HepG2 (cell line): Measurements from ENCODE around the gene ABCC9. TPM values are rescaled to one million over a fixed set of nuclear protein-coding genes. Genes with fewer than 3 reads are reported as not detected.

Experiments
- ATAC-seq: fragments of 200-7000 bp; cut with Tn5 transposase; 3 replicates; pipeline ENCODE4 v1.9.1; 2020; ENCODE audit warnings: mild to moderate bottlenecking, moderate library complexity
- BruUV-seq: library from RNA; stranded (reverse); fragments of 400-500 nt; replicated peaks from 2 replicates; lab custom pipeline; 2021; lab: Mats Ljungman, UMichigan
- CTCF ChIA-PET: fragments of 300-600 bp; formaldehyde crosslinking; extraction: SDS; loops from one replicate; lab custom pipeline; 2021; ENCODE audit warnings: low total read pairs, inconsistent platforms, low intra/inter-chr PET ratio; lab: Yijun Ruan, JAX
- POLR2A ChIA-PET: fragments of 350-600 bp; sonication (Branson Sonifier 250); formaldehyde crosslinking; loops from one replicate; lab custom pipeline; 2020; ENCODE audit warnings: antibody characterized with exemption, inconsistent platforms; lab: Yijun Ruan, JAX
- DNase-seq: peaks from one replicate; pipeline ENCODE4 v3.0.0-alpha.2; 2015; ENCODE audit warnings: low spot score
- FAIRE-seq: peaks from 3 replicates; lab custom pipeline; 2011; peaks lifted over from hg19 to GRCh38; lab: Jason Lieb, UNC
- H2AFZ ChIP-seq: one replicate; pipeline ENCODE4 v1.6.1; 2011; ENCODE audit warnings: low read length, inconsistent platforms
- H3K27ac ChIP-seq: fragments of 300-600 bp; 3 replicates; pipeline ENCODE4 v1.8.0; 2011; ENCODE audit warnings: mixed run types, mild to moderate bottlenecking, mixed read lengths, low read length, inconsistent platforms; ENCODE audit not compliant: insufficient read depth; ENCODE audit errors: extremely low read length
- H3K27me3 ChIP-seq, 2 experiments: fragments of 200-600 bp in 1 of 2; 2 replicates in 1 of 2; 3 replicates in 1 of 2; pipeline versions ENCODE4 v1.6.0 to v1.8.0; 2011; ENCODE audit warnings: low read length in 2 of 2, mild to moderate bottlenecking in 2 of 2, moderate library complexity in 2 of 2, inconsistent platforms in 1 of 2; ENCODE audit not compliant: insufficient read depth in 2 of 2, control insufficient read depth in 1 of 2
- H3K36me3 ChIP-seq, 2 experiments: fragments of 200-600 bp in 1 of 2; replicated peaks in 1 of 2; 2 replicates in 1 of 2; 3 replicates in 1 of 2; pipeline versions ENCODE4 v1.5.1 to v1.8.0; 2011; ENCODE audit warnings: low read length in 2 of 2, inconsistent platforms in 1 of 2; ENCODE audit not compliant: insufficient read depth in 2 of 2, control insufficient read depth in 1 of 2
- H3K4me1 ChIP-seq: 2 replicates; pipeline ENCODE4 v1.5.1; 2012; ENCODE audit warnings: low read length, inconsistent platforms; ENCODE audit not compliant: insufficient read depth
- H3K4me2 ChIP-seq: 2 replicates; pipeline ENCODE4 v1.6.0; 2011; ENCODE audit warnings: low read depth, low read length, inconsistent platforms
- H3K4me3 ChIP-seq, 3 experiments: fragments of 200-600 bp in 1 of 3; sonication (generic), shearing (Covaris generic) in 1 of 3; replicated peaks in 1 of 3; 2 replicates each; pipeline ENCODE4 v1.5.1; 2011 to 2016; ENCODE audit warnings: low read length in 3 of 3, inconsistent platforms in 2 of 3, low read depth in 2 of 3, mild to moderate bottlenecking in 2 of 3, control low read depth in 1 of 3, mixed read lengths in 1 of 3; ENCODE audit not compliant: insufficient read depth in 1 of 3
- H3K79me2 ChIP-seq: one replicate; pipeline ENCODE4 v1.6.1; 2011; ENCODE audit warnings: low read length, inconsistent platforms; ENCODE audit not compliant: insufficient read depth
- H3K9ac ChIP-seq: 2 replicates; pipeline ENCODE4 v1.6.0; 2011; ENCODE audit warnings: mild to moderate bottlenecking, low read depth, low read length, inconsistent platforms; ENCODE audit not compliant: insufficient read depth
- H3K9me3 ChIP-seq: 2 replicates; pipeline ENCODE4 v1.5.1; 2012; ENCODE audit warnings: mild to moderate bottlenecking, low read length
- H4K20me1 ChIP-seq: 2 replicates; pipeline ENCODE4 v1.6.0; 2011; ENCODE audit warnings: inconsistent platforms, mild to moderate bottlenecking, low read length, moderate library complexity; ENCODE audit not compliant: insufficient read depth
- BORCS8-MEF2B ChIP-seq: sonication (generic); formaldehyde crosslinking; IDR thresholded peaks from 2 replicates; pipeline ENCODE4 v1.8.0; 2022; ENCODE audit warnings: mild to moderate bottlenecking, missing genetic modification reagents
- CBX2 ChIP-seq, 2 experiments: fragments of 200-600 bp in 1 of 2; sonication (generic); formaldehyde crosslinking in 1 of 2; IDR thresholded peaks; 2 replicates each; pipeline versions ENCODE4 v1.7.0 to v1.8.1; 2018 to 2022; ENCODE audit warnings: low read depth in 2 of 2, low read length in 1 of 2, mild to moderate bottlenecking in 1 of 2, missing genetic modification reagents in 1 of 2
- CCAR2 ChIP-seq: fragments of 200-400 bp; formaldehyde crosslinking; optimal IDR thresholded peaks from 2 replicates; pipeline ENCODE3; 2018; ENCODE audit warnings: low read depth, mild to moderate bottlenecking, low read length, moderate library complexity
- KLF16 ChIP-seq, 2 experiments: sonication (generic) in 1 of 2; formaldehyde crosslinking in 1 of 2; IDR thresholded peaks; 2 replicates each; pipeline versions ENCODE4 v1.6.1 to v1.8.0; 2016 to 2023; ENCODE audit warnings: missing genetic modification reagents in 2 of 2, missing compliant biosample characterization in 1 of 2
- NCOA5 ChIP-seq: sonication (generic); formaldehyde crosslinking; IDR thresholded peaks from 2 replicates; pipeline ENCODE4 v1.4.0; 2020; ENCODE audit warnings: missing genetic modification reagents
- PCBP1 ChIP-seq: fragments of 200-400 bp; formaldehyde crosslinking; IDR thresholded peaks from 2 replicates; pipeline ENCODE4 v1.6.1; 2017; ENCODE audit warnings: mild to moderate bottlenecking, low read depth, low read length, borderline replicate concordance
- PLSCR1 ChIP-seq: sonication (generic); formaldehyde crosslinking; IDR thresholded peaks from 2 replicates; pipeline ENCODE4 v1.5.0; 2020; ENCODE audit warnings: missing genetic modification reagents, mild to moderate bottlenecking, borderline replicate concordance
- U2AF1 ChIP-seq: fragments of 200-400 bp; formaldehyde crosslinking; optimal IDR thresholded peaks from 2 replicates; pipeline ENCODE3; 2017; ENCODE audit warnings: mild to moderate bottlenecking, low read depth, low read length
- ZFP36 ChIP-seq: fragments of 150-350 bp; IDR thresholded peaks from 2 replicates; pipeline ENCODE4 v1.6.1; 2018; ENCODE audit warnings: borderline replicate concordance, low read length, low read depth; ENCODE audit not compliant: partially characterized antibody
- ZNF253 ChIP-seq: sonication (generic); formaldehyde crosslinking; IDR thresholded peaks from 2 replicates; pipeline ENCODE4 v1.8.0; 2022; ENCODE audit warnings: mild to moderate bottlenecking, missing genetic modification reagents, borderline replicate concordance
- WGBS: methylation state at CpG from one replicate; pipeline ENCODE4 v1.1.6; 2017; ENCODE audit warnings: low lambda C conversion rate; 5-methylcytosine and 5-hydroxymethylcytosine counted together
- in situ Hi-C: cut with HindIII; loops from 2 replicates; pipeline ENCODE4 v1.10.0; 2017; ENCODE audit warnings: low pct_unique_long_range_greater_than_20kb; ENCODE audit not compliant: extremely low pct_ligation_motif_present
- intact Hi-C: fragments of 100-400 bp; cut with micrococcal nuclease; formaldehyde crosslinking; loops from one replicate; pipeline ENCODE4 v1.10.0; 2022; ENCODE audit not compliant: unreplicated experiment
- polyA plus RNA-seq, 8 experiments: library from polyadenylated mRNA; depleted of rRNA in 3 of 8; stranded (reverse) in 7 of 8; unstranded in 1 of 8; fragments of >200 nt; fragmentation: Illumina TruSeq in 4 of 8; extraction: Trizol in 4 of 8; gene quantifications; 2 replicates each; pipeline versions ENCODE4 v1.2.1 to v1.2.3, GENCODE V29; 2011 to 2016; ENCODE audit warnings: low read depth in 4 of 8, missing spikeins in 1 of 8, mixed read lengths in 1 of 8; ENCODE audit not compliant: insufficient read depth in 1 of 8
- total RNA-seq, 5 experiments: library from RNA; depleted of rRNA; stranded (reverse); fragments of >200 nt; fragmentation: Illumina TruSeq; extraction: Trizol; gene quantifications; 2 replicates each; pipeline ENCODE4 v1.2.3, GENCODE V29; 2016; ENCODE audit warnings: low read depth in 1 of 5

Gene ABCC9
- total and polyA plus RNA-seq, 2 of the 13 experiments (the other 11 are each of a cell fraction or from before 2014, with no cell fraction given), result not detected

GRCh38 chr12:21891751-21892217 is 49.4 kb downstream of the ABCC9 start:
- intact Hi-C loops, result no loop called here
- FAIRE-seq (no peak), ATAC-seq (no peak), DNase-seq (no peak)
- H4K20me1 ChIP-seq, result no peaks in the 10 kb centered on the region
- H2AFZ ChIP-seq, result no peak overlapping the region
- in situ Hi-C loops, result no loop called here
- CTCF ChIA-PET, result no interaction called here
- POLR2A ChIA-PET, result no interaction called here
- H3K4me3 ChIP-seq, result no peak overlapping the region
- whole genome bisulfite sequencing, result 0% methylated on average over 2 of the region's 2 CpGs
- H3K36me3 ChIP-seq, result no peaks in the 10 kb centered on the region
- H3K27me3 ChIP-seq, result no peaks in the 10 kb centered on the region
- TF ChIP-seq CBX2 (IDR thresholded peaks at IDR 0.05; ENCODE audit: low read depth, low read length) (no peak), CBX2 (CRISPR knock-in tag; IDR thresholded peaks at IDR 0.05; ENCODE audit: low read depth) (no peak), NCOA5 (CRISPR knock-in tag) (no peak), PCBP1 (no peak), KLF16 (CRISPR knock-in tag; IDR thresholded peaks at IDR 0.05) (no peak), U2AF1 (no peak), PLSCR1 (CRISPR knock-in tag) (no peak), CCAR2 (no peak)
- no TSS peak for BruUV-seq
- H3K27ac ChIP-seq, result no peak overlapping the region
- H3K9ac ChIP-seq, result no peak overlapping the region
- H3K9me3 ChIP-seq, result no peaks in the 10 kb centered on the region
- H3K4me1 ChIP-seq, result no peaks in the 10 kb centered on the region
- H3K79me2 ChIP-seq, result no peaks in the 10 kb centered on the region
- H3K4me2 ChIP-seq, result no peak overlapping the region

GRCh38 chr12:21888276-21888863 is 52.9 kb downstream of the ABCC9 start:
- no peak overlapping the region for H3K4me3 ChIP-seq
- H3K9me3 ChIP-seq, result no peaks in the 10 kb centered on the region
- TF ChIP-seq ZNF253 (CRISPR knock-in tag) (no peak), ZFP36 (no peak), BORCS8-MEF2B (CRISPR knock-in tag) (no peak)
- no peaks in the 10 kb centered on the region for H3K27me3 ChIP-seq
- POLR2A ChIA-PET, result no interaction called here
- H3K36me3 ChIP-seq, result no peaks in the 10 kb centered on the region
- FAIRE-seq (no peak), ATAC-seq (no peak), DNase-seq (no peak)
- no peak overlapping the region for H3K9ac ChIP-seq
- intact Hi-C loops, result no loop called here
- WGBS, result 2% methylated on average over 2 of the region's 2 CpGs
- no TSS peak for BruUV-seq
- H4K20me1 ChIP-seq, result no peaks in the 10 kb centered on the region
- in situ Hi-C loops, result no loop called here
- H2AFZ ChIP-seq, result no peak overlapping the region
- no peaks in the 10 kb centered on the region for H3K4me1 ChIP-seq
- CTCF ChIA-PET, result no interaction called here
- no peak overlapping the region for H3K27ac ChIP-seq
- no peaks in the 10 kb centered on the region for H3K79me2 ChIP-seq
- no peak overlapping the region for H3K4me2 ChIP-seq
